K562 (cell line): Measurements from ENCODE around the gene HLCS. TPM values are rescaled to one million over a fixed set of nuclear protein-coding genes. Genes with fewer than 3 reads are reported as not detected.

Experiments
- ATAC-seq: fragments of 200-7000 bp; cut with Tn5 transposase; 3 replicates; pipeline ENCODE4 v1.9.1; 2020; ENCODE audit warnings: moderate library complexity
- BruUV-seq: library from RNA; stranded (reverse); fragments of 400-500 nt; replicated peaks from 2 replicates; lab custom pipeline; 2021; lab: Mats Ljungman, UMichigan
- CTCF ChIA-PET: fragments of 300-600 bp; formaldehyde crosslinking; extraction: SDS; loops from one replicate; lab custom pipeline; 2021; ENCODE audit warnings: low intra/inter-chr PET ratio; lab: Yijun Ruan, JAX
- POLR2A ChIA-PET: fragments of 300-600, 350-650 bp; sonication (Branson Sonifier 250); formaldehyde crosslinking; extraction: SDS; loops from one replicate; lab custom pipeline; 2021; ENCODE audit warnings: antibody characterized with exemption, inconsistent platforms; lab: Yijun Ruan, JAX
- DNase-seq, 4 experiments: peaks; one replicate each; pipeline versions ENCODE4 v3.0.0 to v3.0.0-alpha.2; 2011 to 2018; ENCODE audit warnings: low spot score in 3 of 4, mixed read lengths in 3 of 4; ENCODE audit errors: extremely low read depth in 1 of 4
- FAIRE-seq: peaks from 2 replicates; lab custom pipeline; 2011; peaks lifted over from hg19 to GRCh38; lab: Jason Lieb, UNC
- H2AFZ ChIP-seq: 2 replicates; pipeline ENCODE4 v1.6.0; 2011; ENCODE audit warnings: low read depth, low read length, control low read depth, inconsistent platforms
- H3K27ac ChIP-seq: fragments of 200-600 bp; 3 replicates; pipeline ENCODE4 v1.8.0; 2011; ENCODE audit warnings: low read depth, mild to moderate bottlenecking, control low read depth, inconsistent platforms, low read length, moderate library complexity, mixed read lengths; ENCODE audit errors: extremely low read depth
- H3K27me3 ChIP-seq, 2 experiments: fragments of 300-600 bp in 1 of 2; 2 replicates in 1 of 2; 3 replicates in 1 of 2; pipeline versions ENCODE4 v1.6.0 to v1.8.0; 2011; ENCODE audit warnings: inconsistent platforms in 2 of 2, low read length in 2 of 2, mild to moderate bottlenecking in 1 of 2, mixed read lengths in 1 of 2, moderate library complexity in 1 of 2; ENCODE audit not compliant: control insufficient read depth in 2 of 2, insufficient read depth in 2 of 2
- H3K36me3 ChIP-seq: fragments of 300-600 bp; 3 replicates; pipeline ENCODE4 v1.8.0; 2011; ENCODE audit warnings: mild to moderate bottlenecking, low read length, inconsistent platforms; ENCODE audit not compliant: control insufficient read depth, insufficient read depth
- H3K4me1 ChIP-seq, 2 experiments: fragments of 200-600 bp in 1 of 2; replicated peaks in 1 of 2; 2 replicates in 1 of 2; 3 replicates in 1 of 2; pipeline versions ENCODE4 v1.5.1 to v1.8.0; 2011; ENCODE audit warnings: inconsistent platforms in 2 of 2, low read length in 2 of 2, mild to moderate bottlenecking in 1 of 2, mixed read lengths in 1 of 2, moderate library complexity in 1 of 2; ENCODE audit not compliant: control insufficient read depth in 2 of 2, insufficient read depth in 2 of 2
- H3K4me2 ChIP-seq: 2 replicates; pipeline ENCODE4 v1.6.1; 2011; ENCODE audit warnings: low read length, control low read depth, inconsistent platforms, mixed read lengths; ENCODE audit not compliant: insufficient read depth
- H3K4me3 ChIP-seq: fragments of 200-600 bp; sonication (generic), shearing (Covaris generic); 2 replicates; pipeline ENCODE4 v1.5.1; 2016; ENCODE audit warnings: control low read depth, inconsistent platforms
- H3K79me2 ChIP-seq: fragments of 200-600 bp; 3 replicates; pipeline ENCODE4 v1.8.0; 2011; ENCODE audit warnings: low read length, inconsistent platforms; ENCODE audit not compliant: control insufficient read depth, insufficient read depth
- H3K9ac ChIP-seq, 2 experiments: 2 replicates each; pipeline versions ENCODE4 v1.6.0 to v1.6.1; 2011; ENCODE audit warnings: low read depth in 2 of 2, low read length in 2 of 2, control low read depth in 1 of 2, inconsistent platforms in 1 of 2, mild to moderate bottlenecking in 1 of 2, mixed read lengths in 1 of 2; ENCODE audit not compliant: insufficient read depth in 1 of 2
- H3K9me1 ChIP-seq: one replicate; pipeline ENCODE4 v1.6.0; 2011; ENCODE audit warnings: inconsistent platforms, mild to moderate bottlenecking, low read length, moderate library complexity; ENCODE audit not compliant: control insufficient read depth, insufficient read depth
- H3K9me3 ChIP-seq: replicated peaks from 2 replicates; pipeline ENCODE4 v1.5.1; 2011; ENCODE audit warnings: low read depth, low read length, inconsistent platforms; ENCODE audit not compliant: control insufficient read depth, insufficient read depth
- H4K20me1 ChIP-seq: replicated peaks from 2 replicates; pipeline ENCODE4 v1.6.1; 2011; ENCODE audit warnings: low read length, inconsistent platforms, mixed read lengths; ENCODE audit not compliant: control insufficient read depth, insufficient read depth
- RBM25 ChIP-seq: fragments of 200-400 bp; formaldehyde crosslinking; IDR thresholded peaks from 2 replicates; pipeline ENCODE4 v1.6.1; 2018; ENCODE audit warnings: low read length, low read depth, moderate library complexity; ENCODE audit not compliant: severe bottlenecking
- ZNF146 ChIP-seq: IDR thresholded peaks from one replicate; pipeline ENCODE4 v1.6.1; 2018; ENCODE audit warnings: missing compliant biosample characterization; ENCODE audit not compliant: unreplicated experiment
- ZNF253 ChIP-seq: fragments of 250-450 bp; sonication (Bioruptor Pico); conservative IDR thresholded peaks from 2 replicates; pipeline ENCODE4 v1.6.1; 2021; ENCODE audit warnings: mild to moderate bottlenecking
- WGBS: fragments of 100-300 bp; shearing (Covaris generic); methylation state at CpG from one replicate; pipeline ENCODE4 v1.1.6; 2016; ENCODE audit warnings: low coverage, mixed read lengths; ENCODE audit not compliant: insufficient coverage; ENCODE audit errors: missing lambda C conversion rate; 5-methylcytosine and 5-hydroxymethylcytosine counted together
- in situ Hi-C: fragments of 300-500 bp; cut with MboI; formaldehyde crosslinking; loops from 4 replicates; pipeline ENCODE4 v1.15.0; 2018; ENCODE audit warnings: inconsistent platforms, mixed read lengths
- intact Hi-C: fragments of 100-400 bp; cut with micrococcal nuclease; formaldehyde crosslinking; loops from 2 replicates; pipeline ENCODE4 v1.14.2; 2022
- polyA plus RNA-seq, 8 experiments: library from polyadenylated mRNA; depleted of rRNA in 4 of 8; stranded (reverse) in 5 of 8; unstranded in 3 of 8; fragments of >200 nt; fragmentation: Nextera tagmentation in 2 of 8; fragmentation: Illumina TruSeq in 1 of 8; extraction: Ambion mirVana in 2 of 8; extraction: Trizol in 1 of 8; gene quantifications; 2 replicates each; pipeline versions ENCODE4 v1.2.1 to v1.2.3, GENCODE V29; 2011 to 2014; ENCODE audit warnings: inconsistent platforms in 1 of 8, missing spikeins in 1 of 8
- total RNA-seq, 7 experiments: library from RNA; depleted of rRNA in 6 of 7; stranded (reverse); fragments of >200 nt in 6 of 7; fragmentation: Illumina TruSeq in 2 of 7; extraction: Trizol in 2 of 7; gene quantifications; 2 replicates each; pipeline versions ENCODE4 v1.2.1 to v1.2.3, GENCODE V29; 2011 to 2021; ENCODE audit warnings: low replicate concordance in 1 of 7
- TF ChIP-seq, protein P1 (sequence below): IDR thresholded peaks from 2 replicates; pipeline ENCODE4 v1.6.1; 2011; ENCODE audit warnings: borderline replicate concordance, low read depth, mild to moderate bottlenecking, moderate library complexity, low read length; ENCODE audit not compliant: insufficient read depth, poor library complexity, severe bottlenecking

HLCS gene
- total and polyA plus RNA-seq, 9 of the 15 experiments (the other 6 are each of a cell fraction or from before 2014, with no cell fraction given) = 3.0 to 21.5 (median 17.1) TPM

DNA sequence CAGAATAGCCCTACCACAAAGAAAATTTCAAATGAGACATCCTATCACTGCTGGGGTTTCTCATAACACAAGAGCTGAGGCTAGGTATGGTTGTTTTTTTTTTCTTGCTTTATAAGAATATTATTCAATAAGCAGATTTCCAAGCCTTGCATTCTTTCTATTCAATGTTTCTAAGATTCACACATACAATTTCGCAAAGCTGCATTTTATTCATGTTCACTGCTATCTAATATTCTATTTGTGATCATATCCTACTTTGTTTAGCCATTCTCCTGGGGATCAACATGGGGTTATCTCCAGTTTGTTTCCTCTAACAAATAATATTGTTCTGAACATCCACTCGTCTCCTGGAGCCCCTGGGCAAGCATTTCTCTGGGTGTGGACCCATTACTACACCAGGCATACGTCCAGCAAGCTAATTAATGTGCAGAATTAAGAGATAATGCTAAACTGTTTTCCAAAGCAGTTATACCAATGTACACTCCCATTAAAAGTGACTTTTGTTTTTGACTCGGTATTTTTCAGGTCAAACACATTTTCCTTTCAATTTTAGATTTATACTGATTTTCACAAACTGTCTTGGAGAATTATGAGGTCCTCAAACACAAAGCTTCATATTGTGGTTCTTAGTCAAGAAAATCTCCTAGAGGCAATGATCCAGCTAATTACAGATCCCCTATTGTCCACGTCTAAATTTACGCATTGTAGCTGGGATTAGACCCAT, 15.7 kb upstream of the HLCS start:
- no peak for DNase-seq
- no peaks in the 10 kb centered on the region for H3K79me2 ChIP-seq
- no peak overlapping the region for H3K9ac ChIP-seq
- H3K9me3 ChIP-seq = no peaks in the 10 kb centered on the region
- ATAC-seq = no peak
- no peak overlapping the region for H3K27ac ChIP-seq
- TF ChIP-seq RBM25 = peak; percentile 28
- TF ChIP-seq ZNF146 (CRISPR knock-in tag) = peak; percentile 52
- TF ChIP-seq, protein P1, sequence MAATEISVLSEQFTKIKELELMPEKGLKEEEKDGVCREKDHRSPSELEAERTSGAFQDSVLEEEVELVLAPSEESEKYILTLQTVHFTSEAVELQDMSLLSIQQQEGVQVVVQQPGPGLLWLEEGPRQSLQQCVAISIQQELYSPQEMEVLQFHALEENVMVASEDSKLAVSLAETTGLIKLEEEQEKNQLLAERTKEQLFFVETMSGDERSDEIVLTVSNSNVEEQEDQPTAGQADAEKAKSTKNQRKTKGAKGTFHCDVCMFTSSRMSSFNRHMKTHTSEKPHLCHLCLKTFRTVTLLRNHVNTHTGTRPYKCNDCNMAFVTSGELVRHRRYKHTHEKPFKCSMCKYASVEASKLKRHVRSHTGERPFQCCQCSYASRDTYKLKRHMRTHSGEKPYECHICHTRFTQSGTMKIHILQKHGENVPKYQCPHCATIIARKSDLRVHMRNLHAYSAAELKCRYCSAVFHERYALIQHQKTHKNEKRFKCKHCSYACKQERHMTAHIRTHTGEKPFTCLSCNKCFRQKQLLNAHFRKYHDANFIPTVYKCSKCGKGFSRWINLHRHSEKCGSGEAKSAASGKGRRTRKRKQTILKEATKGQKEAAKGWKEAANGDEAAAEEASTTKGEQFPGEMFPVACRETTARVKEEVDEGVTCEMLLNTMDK = no peak
- no peak for TF ChIP-seq ZNF253 (CRISPR knock-in tag)
- no peaks in the 10 kb centered on the region for H3K36me3 ChIP-seq
- H3K4me3 ChIP-seq = no peak overlapping the region
- H4K20me1 ChIP-seq = no peaks in the 10 kb centered on the region
- H2AFZ ChIP-seq = no peak overlapping the region
- H3K4me2 ChIP-seq = no peak overlapping the region
- BruUV-seq = no TSS peak
- in situ Hi-C loops (no loop called here), intact Hi-C loops (no loop called here)
- CTCF ChIA-PET = interaction anchor here (0.5 to 0.7 kb wide), 2 partner anchors 16 to 65 kb away, joined by 3 read pairs; no protein-coding TSS in a partner anchor
- no peak for FAIRE-seq
- H3K9me1 ChIP-seq = no peaks in the 10 kb centered on the region
- no peaks in the 10 kb centered on the region for H3K27me3 ChIP-seq
- 38% methylated on average over 6 of the region's 6 CpGs for WGBS
- peaks cover 2 to 6% of the 10 kb centered on the region in 2 experiments; a peak in 3 of 5 replicates for H3K4me1 ChIP-seq
- POLR2A ChIA-PET = interaction anchor here (0.6 to 1.0 kb wide), 3 partner anchors 9 to 716 kb away, joined by 3 to 4 read pairs (median 3); partner anchors contain the start of gene HLCS
